ENCODE measurements around the gene AP3D1. TPM values are rescaled to one million over a fixed set of nuclear protein-coding genes. Genes with fewer than 3 reads are reported as not detected.

The AP3D1 gene
- total RNA-seq, 1 experiment from 2014 or later, result 103 TPM

DNA sequence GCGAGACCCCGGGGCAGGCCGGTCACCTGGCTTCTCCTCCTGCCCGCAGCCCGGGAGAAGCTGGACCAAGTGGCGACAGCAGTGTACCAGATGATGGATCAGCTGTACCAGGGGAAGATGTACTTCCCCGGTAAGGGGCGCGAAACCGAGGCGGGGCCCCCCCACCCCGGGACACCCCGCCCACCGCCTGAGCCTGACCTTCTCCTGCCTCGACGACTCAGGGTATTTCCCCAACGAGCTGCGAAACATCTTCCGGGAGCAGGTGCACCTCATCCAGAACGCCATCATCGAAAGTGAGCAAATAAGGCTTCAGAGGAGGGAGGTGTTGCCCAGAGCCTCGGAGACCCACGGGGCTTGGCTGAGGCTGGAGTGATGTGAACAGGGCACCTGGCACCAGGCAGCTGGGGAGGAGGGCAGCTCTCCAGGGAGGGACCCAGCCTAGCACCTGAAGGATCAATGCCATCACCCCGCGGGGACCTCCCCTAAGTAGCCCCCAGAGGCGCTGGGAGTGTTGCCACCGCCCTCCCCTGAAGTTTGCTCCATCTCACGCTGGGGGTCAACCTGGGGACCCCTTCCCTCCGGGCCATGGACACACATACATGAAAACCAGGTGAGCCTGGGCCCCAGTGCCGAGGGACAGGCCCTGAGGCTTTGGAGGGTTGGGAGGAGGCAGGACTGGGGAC is 54.0 kb downstream of the AP3D1 start:
- H3K4me1 ChIP-seq (ENCODE audit: insufficient read depth, low read length), result peaks cover 5% of the 10 kb centered on the region; the same call in 1 of the 2 replicates
- peak overlapping the region; percentile 65 for H3K4me3 ChIP-seq (ENCODE audit: low read length)
- no peaks in the 10 kb centered on the region for H4K20me1 ChIP-seq (ENCODE audit: low read length)
- peak overlapping the region; percentile 95 for H3K4me2 ChIP-seq (ENCODE audit: low read length)
- ChIA-PET CTCF (no interaction called here), POLR2A (ENCODE audit: unreplicated experiment) (interaction anchor here (0.6 kb wide), 1 partner anchor 38 kb away, joined by 6 read pairs; no protein-coding TSS in a partner anchor)
- BruUV-seq (replicated peaks), result no TSS peak
- no peaks in the 10 kb centered on the region; the same call in 1 of the 2 replicates for H3K36me3 ChIP-seq (ENCODE audit: low read depth, low read length)
- no peak for DNase-seq
- TF ChIP-seq EZH2 (IDR thresholded peaks at IDR 0.05; ENCODE audit: low read length, unreplicated experiment), result no peak
- TF ChIP-seq EZH2phosphoT487 (IDR thresholded peaks at IDR 0.05; ENCODE audit: borderline replicate concordance, low read length), result no peak
- TF ChIP-seq, protein P1, sequence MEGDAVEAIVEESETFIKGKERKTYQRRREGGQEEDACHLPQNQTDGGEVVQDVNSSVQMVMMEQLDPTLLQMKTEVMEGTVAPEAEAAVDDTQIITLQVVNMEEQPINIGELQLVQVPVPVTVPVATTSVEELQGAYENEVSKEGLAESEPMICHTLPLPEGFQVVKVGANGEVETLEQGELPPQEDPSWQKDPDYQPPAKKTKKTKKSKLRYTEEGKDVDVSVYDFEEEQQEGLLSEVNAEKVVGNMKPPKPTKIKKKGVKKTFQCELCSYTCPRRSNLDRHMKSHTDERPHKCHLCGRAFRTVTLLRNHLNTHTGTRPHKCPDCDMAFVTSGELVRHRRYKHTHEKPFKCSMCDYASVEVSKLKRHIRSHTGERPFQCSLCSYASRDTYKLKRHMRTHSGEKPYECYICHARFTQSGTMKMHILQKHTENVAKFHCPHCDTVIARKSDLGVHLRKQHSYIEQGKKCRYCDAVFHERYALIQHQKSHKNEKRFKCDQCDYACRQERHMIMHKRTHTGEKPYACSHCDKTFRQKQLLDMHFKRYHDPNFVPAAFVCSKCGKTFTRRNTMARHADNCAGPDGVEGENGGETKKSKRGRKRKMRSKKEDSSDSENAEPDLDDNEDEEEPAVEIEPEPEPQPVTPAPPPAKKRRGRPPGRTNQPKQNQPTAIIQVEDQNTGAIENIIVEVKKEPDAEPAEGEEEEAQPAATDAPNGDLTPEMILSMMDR (conservative IDR thresholded peaks at IDR 0.05; ENCODE audit: low read depth, low read length), result no peak
- peaks cover 29% of the 10 kb centered on the region for H3K79me2 ChIP-seq (ENCODE audit: low read length)
- H2AFZ ChIP-seq (ENCODE audit: low read length), result peak overlapping the region; percentile 78
- no peaks in the 10 kb centered on the region for H3K9me3 ChIP-seq (ENCODE audit: low read length)
- no peaks in the 10 kb centered on the region for H3K9me2 ChIP-seq (replicated peaks; ENCODE audit: low read length)
- peak; percentile 1; the same call in 1 of the 2 replicates for ATAC-seq
- intact Hi-C loops (cut with micrococcal nuclease), result loop anchor here (5.0 kb wide), 1 partner anchor 55 kb away; the partner anchor contains the start of gene AP3D1
- H3K27me3 ChIP-seq (ENCODE audit: low read length), result no peaks in the 10 kb centered on the region
- H3K9ac ChIP-seq (ENCODE audit: low read length), result no peak overlapping the region; the same call in 1 of the 2 replicates
- H3K27ac ChIP-seq (ENCODE audit: low read length), result no peak overlapping the region
- no peaks in the 10 kb centered on the region for H3F3A ChIP-seq (ENCODE audit: low read length, unreplicated experiment)

DNA sequence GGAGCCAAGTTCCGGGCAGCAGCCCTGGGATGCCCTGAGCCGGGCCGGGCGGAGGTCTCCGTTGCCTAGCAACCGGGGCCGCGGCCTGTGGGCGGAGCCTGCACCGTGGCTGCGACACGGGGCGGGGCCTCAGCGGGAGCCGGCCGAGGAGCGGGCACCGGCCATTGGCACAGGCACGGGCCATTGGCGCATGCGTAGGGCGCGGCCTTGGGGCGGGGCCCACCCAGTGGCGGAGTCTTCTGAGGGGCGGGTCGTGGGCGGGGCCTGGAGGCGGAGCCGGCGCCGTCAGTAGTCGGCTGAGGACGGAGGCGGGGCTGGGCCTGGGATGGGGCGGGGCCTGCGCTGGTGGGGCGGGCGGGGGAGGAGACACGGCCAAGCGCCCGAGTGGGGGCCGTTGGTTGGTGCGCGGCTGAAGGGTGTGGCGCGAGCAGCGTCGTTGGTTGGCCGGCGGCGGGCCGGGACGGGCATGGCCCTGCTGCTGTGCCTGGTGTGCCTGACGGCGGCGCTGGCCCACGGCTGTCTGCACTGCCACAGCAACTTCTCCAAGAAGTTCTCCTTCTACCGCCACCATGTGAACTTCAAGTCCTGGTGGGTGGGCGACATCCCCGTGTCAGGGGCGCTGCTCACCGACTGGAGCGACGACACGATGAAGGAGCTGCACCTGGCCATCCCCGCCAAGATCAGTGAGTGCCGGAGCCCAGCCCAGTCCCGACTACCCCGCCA is 54.7 kb downstream of the AP3D1 start, which contains the start of gene IZUMO4:
IZUMO4 (plus strand) TSS at position 436 of the 723 bp plus-strand sequence; CDS start at position 467, 31 bp downstream.
- peak; percentile 94 for DNase-seq
- peak within 1 kb of the TSS; percentile 95 for H3K4me2 ChIP-seq (ENCODE audit: low read length)
- no peak for TF ChIP-seq EZH2 (IDR thresholded peaks at IDR 0.05; ENCODE audit: low read length, unreplicated experiment)
- TF ChIP-seq, protein P1 (conservative IDR thresholded peaks at IDR 0.05; ENCODE audit: low read depth, low read length), result peak; percentile 37
- H3K9me3 ChIP-seq (ENCODE audit: low read length), result no peaks in the 10 kb centered on the region
- CTCF ChIA-PET, result no interaction called here
- H4K20me1 ChIP-seq (ENCODE audit: low read length), result no peaks in the 10 kb centered on the region
- no TSS peak for BruUV-seq (replicated peaks)
- H3K27ac ChIP-seq (ENCODE audit: low read length), result peak within 1 kb of the TSS; percentile 71
- H2AFZ ChIP-seq (ENCODE audit: low read length), result peak within 1 kb of the TSS; percentile 78
- H3K36me3 ChIP-seq (ENCODE audit: low read depth, low read length), result no peaks in the 10 kb centered on the region; the same call in 1 of the 2 replicates
- H3K9me2 ChIP-seq (replicated peaks; ENCODE audit: low read length), result no peaks in the 10 kb centered on the region
- POLR2A ChIA-PET (ENCODE audit: unreplicated experiment), result interaction anchor here (0.6 kb wide), 1 partner anchor 37 kb away, joined by 6 read pairs; no protein-coding TSS in a partner anchor
- no peaks in the 10 kb centered on the region for H3K27me3 ChIP-seq (ENCODE audit: low read length)
- H3K9ac ChIP-seq (ENCODE audit: low read length), result peak within 1 kb of the TSS; percentile 82
- ATAC-seq, result peak; percentile 85
- no peaks in the 10 kb centered on the region for H3F3A ChIP-seq (ENCODE audit: low read length, unreplicated experiment)
- H3K79me2 ChIP-seq (ENCODE audit: low read length), result peaks cover 29% of the 10 kb centered on the region
- peaks cover 5% of the 10 kb centered on the region; the same call in 1 of the 2 replicates for H3K4me1 ChIP-seq (ENCODE audit: insufficient read depth, low read length)
- H3K4me3 ChIP-seq (ENCODE audit: low read length), result peak within 1 kb of the TSS; percentile 87
- intact Hi-C loops (cut with micrococcal nuclease), result loop anchor here (5.0 kb wide), 1 partner anchor 56 kb away; the partner anchor contains the start of gene AP3D1

All from PC-3 (cell line).